PC-3 (cell line): ENCODE results near the gene PWP1. TPM values are rescaled to one million over a fixed set of nuclear protein-coding genes. Genes with fewer than 3 reads are reported as not detected.

Experiments used
- ATAC-seq: fragments of 200-7000 bp; cut with Tn5 transposase; 2 replicates; pipeline ENCODE4 v1.9.1; 2020; ENCODE audit warnings: mild to moderate bottlenecking, moderate library complexity
- BruUV-seq: library from RNA; stranded (reverse); fragments of 400-500 nt; replicated peaks from 2 replicates; lab custom pipeline; 2021; lab: Mats Ljungman, UMichigan
- CTCF ChIA-PET: fragments of 300-600 bp; sonication (Branson Sonifier 250); formaldehyde crosslinking; loops from one replicate; lab custom pipeline; 2022; ENCODE audit warnings: antibody characterized with exemption; lab: Charles Lee
- POLR2A ChIA-PET: fragments of 300-600 bp; sonication (Branson Sonifier 250); formaldehyde crosslinking; loops from one replicate; lab custom pipeline; 2022; ENCODE audit warnings: antibody characterized with exemption; ENCODE audit not compliant: unreplicated experiment; lab: Charles Lee
- DNase-seq: peaks from one replicate; pipeline ENCODE4 v3.0.0-alpha.2; 2015
- H2AFZ ChIP-seq: fragments of 300-600 bp; sonication (generic); 2 replicates; pipeline ENCODE4 v1.6.0; 2016; ENCODE audit warnings: antibody characterized with exemption, low read length
- H3F3A ChIP-seq: fragments of 300-600 bp; sonication (generic); one replicate; pipeline ENCODE4 v1.6.0; 2017; ENCODE audit warnings: antibody characterized with exemption, low read length, control low read depth, mild to moderate bottlenecking; ENCODE audit not compliant: unreplicated experiment
- H3K27ac ChIP-seq: fragments of 300-600 bp; sonication (generic); 2 replicates; pipeline ENCODE4 v1.5.1; 2016; ENCODE audit warnings: mild to moderate bottlenecking, low read length
- H3K27me3 ChIP-seq: fragments of 300-600 bp; sonication (generic); 2 replicates; pipeline ENCODE4 v1.6.1; 2016; ENCODE audit warnings: low read length, mixed read lengths
- H3K36me3 ChIP-seq: fragments of 300-600 bp; sonication (generic); 2 replicates; pipeline ENCODE4 v1.6.1; 2016; ENCODE audit warnings: low read depth, mixed run types, low read length, mixed read lengths
- H3K4me1 ChIP-seq: fragments of 300-600 bp; sonication (generic); 2 replicates; pipeline ENCODE4 v1.5.1; 2016; ENCODE audit warnings: low read length; ENCODE audit not compliant: insufficient read depth
- H3K4me2 ChIP-seq: fragments of 300-600 bp; sonication (generic); 2 replicates; pipeline ENCODE4 v1.6.0; 2016; ENCODE audit warnings: low read length
- H3K4me3 ChIP-seq: fragments of 300-600 bp; sonication (generic); 2 replicates; pipeline ENCODE4 v1.5.1; 2016; ENCODE audit warnings: mild to moderate bottlenecking, low read length, mixed read lengths
- H3K79me2 ChIP-seq: fragments of 300-600 bp; sonication (generic); 2 replicates; pipeline ENCODE4 v1.6.1; 2017; ENCODE audit warnings: low read length, mixed read lengths
- H3K9ac ChIP-seq: fragments of 300-600 bp; sonication (generic); 2 replicates; pipeline ENCODE4 v1.6.0; 2016; ENCODE audit warnings: mild to moderate bottlenecking, low read length
- H3K9me2 ChIP-seq: fragments of 300-600 bp; sonication (generic); replicated peaks from 2 replicates; pipeline ENCODE4 v1.6.1; 2016; ENCODE audit warnings: mixed run types, low read length, mixed read lengths
- H3K9me3 ChIP-seq: fragments of 300-600 bp; sonication (generic); 2 replicates; pipeline ENCODE4 v1.6.1; 2016; ENCODE audit warnings: low read length, mixed read lengths
- H4K20me1 ChIP-seq: fragments of 300-600 bp; sonication (generic); 2 replicates; pipeline ENCODE4 v1.6.1; 2016; ENCODE audit warnings: low read length, mixed read lengths
- CTCF ChIP-seq: fragments of 300-600 bp; sonication (generic); conservative IDR thresholded peaks from 2 replicates; pipeline ENCODE4 v1.5.1; 2017; ENCODE audit warnings: antibody characterized with exemption, low read depth, mild to moderate bottlenecking, low read length
- EZH2 ChIP-seq: fragments of 300-600 bp; sonication (generic); IDR thresholded peaks from one replicate; pipeline ENCODE4 v1.6.1; 2017; ENCODE audit warnings: antibody characterized with exemption, mild to moderate bottlenecking, low read length; ENCODE audit not compliant: unreplicated experiment
- EZH2phosphoT487 ChIP-seq: fragments of 300-600 bp; sonication (generic); IDR thresholded peaks from 2 replicates; pipeline ENCODE4 v1.6.1; 2018; ENCODE audit warnings: mild to moderate bottlenecking, antibody characterized with exemption, low read length, borderline replicate concordance
- intact Hi-C: fragments of 100-400 bp; cut with micrococcal nuclease; formaldehyde crosslinking; loops from 2 replicates; pipeline ENCODE4 v1.9.0; 2023
- total RNA-seq: library from RNA; depleted of rRNA; stranded (reverse); fragments of >200 nt; gene quantifications from 2 replicates; pipeline ENCODE4 v1.2.3, GENCODE V29; 2014

PWP1 gene
- total RNA-seq, 1 experiment from 2014 or later = 85.8 TPM

- Histone ChIP-seq H3K36me3 (no peaks in the 10 kb centered on the region), H3K4me2 (no peak overlapping the region), H3K4me3 (no peak overlapping the region), H4K20me1 (no peaks in the 10 kb centered on the region), H3F3A (no peaks in the 10 kb centered on the region), H3K9ac (no peak overlapping the region), H3K9me3 (no peaks in the 10 kb centered on the region), H3K27ac (no peak overlapping the region), H3K4me1 (no peaks in the 10 kb centered on the region), H3K9me2 (no peaks in the 10 kb centered on the region), H3K27me3 (peaks cover 21% of the 10 kb centered on the region), H2AFZ (no peak overlapping the region), H3K79me2 (no peaks in the 10 kb centered on the region)
- CTCF ChIA-PET = no interaction called here
- no TSS peak for BruUV-seq
- ATAC-seq (no peak), DNase-seq (no peak)
- intact Hi-C loops = no loop called here
- POLR2A ChIA-PET = no interaction called here
- no peak for TF ChIP-seq EZH2
- TF ChIP-seq CTCF = no peak
These were observed 17.1 kb upstream of the PWP1 start for GRCh38 chr12:107668320-107669098.

DNA sequence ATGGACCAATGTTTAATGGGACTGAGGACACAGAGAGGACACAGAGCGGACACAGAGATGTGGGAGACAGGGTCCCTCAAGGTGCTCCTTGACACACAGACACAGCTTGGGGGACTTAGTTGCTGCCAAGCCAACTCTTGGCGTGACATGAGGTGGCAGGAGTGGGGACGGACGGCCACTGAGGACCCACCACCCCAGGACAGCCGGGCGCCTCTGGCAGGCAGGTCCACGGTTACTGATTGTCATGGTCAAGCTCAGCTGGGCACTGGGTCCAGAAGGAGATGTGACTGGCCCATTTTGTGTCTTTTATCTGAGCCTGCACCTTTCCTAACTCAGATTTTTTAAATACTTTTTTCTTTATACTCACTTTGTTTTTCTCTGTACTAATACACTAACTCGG lies 15.7 kb upstream of the PWP1 start:
- Histone ChIP-seq H3K9me3 (no peaks in the 10 kb centered on the region), H2AFZ (no peak overlapping the region), H3K9ac (no peak overlapping the region), H3K79me2 (no peaks in the 10 kb centered on the region), H3K4me3 (no peak overlapping the region), H3K27me3 (peaks cover 23% of the 10 kb centered on the region), H3K27ac (no peak overlapping the region), H3F3A (no peaks in the 10 kb centered on the region), H3K9me2 (no peaks in the 10 kb centered on the region), H3K4me1 (no peaks in the 10 kb centered on the region), H3K4me2 (no peak overlapping the region), H3K36me3 (no peaks in the 10 kb centered on the region), H4K20me1 (no peaks in the 10 kb centered on the region)
- ChIA-PET POLR2A (no interaction called here), CTCF (interaction anchor here (0.7 kb wide), 1 partner anchor 61 kb away, joined by 5 read pairs; no protein-coding TSS in a partner anchor)
- ATAC-seq (no peak), DNase-seq (no peak)
- intact Hi-C loops = no loop called here
- TF ChIP-seq CTCF (no peak), EZH2phosphoT487 (no peak), EZH2 (no peak)
- BruUV-seq = no TSS peak

- H2AFZ ChIP-seq = no peak overlapping the region
- POLR2A ChIA-PET = no interaction called here
- H3K4me2 ChIP-seq = no peak overlapping the region
- CTCF ChIA-PET = interaction anchor here (0.7 kb wide), 1 partner anchor 8 kb away, joined by 3 read pairs; no protein-coding TSS in a partner anchor
- no peak overlapping the region for H3K4me3 ChIP-seq
- H3K9me2 ChIP-seq = no peaks in the 10 kb centered on the region
- BruUV-seq = no TSS peak
- no peaks in the 10 kb centered on the region for H3K36me3 ChIP-seq
- H3K79me2 ChIP-seq = no peaks in the 10 kb centered on the region
- H3K9me3 ChIP-seq = no peaks in the 10 kb centered on the region
- no peak overlapping the region for H3K27ac ChIP-seq
- no peaks in the 10 kb centered on the region for H4K20me1 ChIP-seq
- peak; percentile 78 for TF ChIP-seq CTCF
- no peak for TF ChIP-seq EZH2
- H3K9ac ChIP-seq = no peak overlapping the region
- intact Hi-C loops = no loop called here
- ATAC-seq (no peak), DNase-seq (peak; percentile 20)
- H3K4me1 ChIP-seq = no peaks in the 10 kb centered on the region
- H3K27me3 ChIP-seq = peaks cover 23% of the 10 kb centered on the region
- no peaks in the 10 kb centered on the region for H3F3A ChIP-seq
These were observed 14.5 kb upstream of the PWP1 start for GRCh38 chr12:107670999-107671643.
